HG03039 (cell line): ENCODE data around the gene IRF8.

Experiments
- ATAC-seq: cut with Tn5 transposase; IDR thresholded peaks from one replicate; pipeline ENCODE4 v1.9.1; 2021; ENCODE audit warnings: mild to moderate bottlenecking, moderate library complexity; ENCODE audit not compliant: unreplicated experiment

IRF8 gene

GRCh38 chr16:85952197-85952596 lies 53.2 kb downstream of the IRF8 start:
- no peak for ATAC-seq

GRCh38 chr16:85952811-85953210 lies 53.8 kb downstream of the IRF8 start:
- no peak for ATAC-seq

- no peak for ATAC-seq
Observed at GRCh38 chr16:85954927-85955519, 56.1 kb downstream of the IRF8 start.

DNA sequence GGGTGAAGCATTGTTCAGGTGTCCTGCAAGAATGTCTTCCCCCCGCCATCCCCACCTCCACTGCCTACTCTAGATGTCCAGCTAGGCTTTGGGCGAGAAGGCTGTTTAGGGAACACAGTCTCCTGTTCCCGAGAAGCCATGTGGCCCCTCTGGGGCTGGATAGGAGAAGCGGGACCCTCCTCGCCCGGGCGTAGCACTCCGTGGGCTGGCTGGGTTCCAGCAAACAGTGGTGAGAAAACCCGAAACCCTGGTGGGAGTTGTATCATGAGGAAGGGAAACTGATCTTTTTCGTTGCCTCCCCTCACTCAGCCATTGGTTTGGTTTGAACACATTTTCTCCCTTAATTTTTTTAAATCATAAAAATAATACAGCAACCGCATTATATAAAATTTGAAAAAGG lies 56.6 kb downstream of the IRF8 start:
- no peak for ATAC-seq

- ATAC-seq: no peak
Observed at GRCh38 chr16:85956426-85956825, 57.5 kb downstream of the IRF8 start.

GRCh38 chr16:85958731-85959130 lies 59.8 kb downstream of the IRF8 start:
- no peak for ATAC-seq

GRCh38 chr16:85959686-85960085 lies 60.7 kb downstream of the IRF8 start:
- no peak for ATAC-seq

DNA sequence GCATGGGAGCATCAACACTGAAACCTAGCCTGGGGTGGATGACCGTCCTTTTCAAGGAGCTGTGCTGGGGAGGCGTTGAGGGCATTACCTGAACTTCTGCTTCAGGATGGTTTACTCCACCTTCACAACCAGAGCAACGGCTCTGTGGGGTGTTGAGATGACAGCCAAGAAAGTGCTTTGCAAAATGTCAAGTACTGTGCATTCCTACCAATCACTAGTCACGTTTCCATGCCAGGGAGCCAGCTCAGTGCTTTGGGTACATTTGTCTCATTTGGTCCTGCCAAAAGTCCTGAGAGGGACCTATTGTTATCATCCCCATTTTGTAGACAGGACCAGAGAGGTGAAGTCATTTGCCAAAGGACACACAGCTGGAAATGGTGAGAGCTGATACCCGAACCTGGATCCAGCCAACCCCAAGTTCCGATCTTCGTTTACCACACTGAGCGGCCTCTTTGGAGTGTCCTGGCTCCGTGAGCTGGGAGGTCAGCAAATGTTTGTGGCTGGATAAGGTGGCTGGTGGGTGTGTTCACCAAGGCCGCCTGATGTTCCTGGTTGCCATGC lies 61.6 kb downstream of the IRF8 start:
- ATAC-seq: no peak

GRCh38 chr16:85961988-85962915 lies 63.3 kb downstream of the IRF8 start:
- no peak for ATAC-seq

DNA sequence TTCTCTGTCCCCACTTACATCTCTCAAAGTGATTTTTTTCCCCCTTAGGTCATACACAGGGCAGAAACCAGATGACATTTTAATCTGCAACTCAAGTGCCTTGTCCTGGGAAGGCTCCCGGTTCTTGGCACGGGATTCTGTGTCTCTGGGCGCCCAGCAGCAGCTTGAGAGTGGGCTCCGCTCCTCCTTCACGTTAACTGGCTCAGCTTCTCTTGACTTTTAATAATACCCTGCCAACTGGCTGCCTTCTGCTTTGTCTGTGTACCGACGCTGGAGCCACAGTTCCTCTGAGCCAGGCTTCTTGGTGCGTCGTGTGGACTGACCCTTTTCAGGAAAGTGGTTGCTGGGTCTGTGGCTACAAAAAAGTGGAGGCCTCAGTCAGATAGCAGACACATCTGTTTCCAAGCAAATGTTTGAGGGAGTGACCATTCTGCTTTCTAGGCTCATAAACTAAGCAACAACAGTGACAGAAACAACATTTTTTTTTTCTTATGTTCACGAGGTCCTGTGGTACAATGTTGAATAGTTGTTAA lies 64.9 kb downstream of the IRF8 start:
- ATAC-seq: no peak

GRCh38 chr16:85965125-85965524 lies 66.2 kb downstream of the IRF8 start:
- ATAC-seq: no peak

- no peak for ATAC-seq
Observed at GRCh38 chr16:85967111-85967510, 68.1 kb downstream of the IRF8 start.

- ATAC-seq: no peak
Observed at GRCh38 chr16:85968041-85968920, 69.3 kb downstream of the IRF8 start.

GRCh38 chr16:85969159-85969558 lies 70.2 kb downstream of the IRF8 start:
- no peak for ATAC-seq

- ATAC-seq: no peak
Observed at GRCh38 chr16:85969591-85969990, 70.6 kb downstream of the IRF8 start.

GRCh38 chr16:85970016-85970733 lies 71.2 kb downstream of the IRF8 start:
- no peak for ATAC-seq

- no peak for ATAC-seq
Observed at GRCh38 chr16:85970738-85971137, 71.8 kb downstream of the IRF8 start.
